ENCODE measurements around the gene ONECUT3. TPM values are rescaled to one million over a fixed set of nuclear protein-coding genes. Genes with fewer than 3 reads are reported as not detected.

ONECUT3 gene
- total and polyA plus RNA-seq, 2 donors (not counting 3 experiments of a cell fraction or from before 2014, with no cell fraction given) = not detected

GRCh38 chr19:1715540-1715939 lies 37.8 kb upstream of the ONECUT3 start:
- TF ChIP-seq JUN (IDR thresholded peaks at IDR 0.05; ENCODE audit: borderline replicate concordance, insufficient read depth, insufficient read length, low read depth) (no peak), GATA2 (IDR thresholded peaks at IDR 0.05; ENCODE audit: insufficient read depth, insufficient read length, low read depth, low read length) (no peak), POLR2AphosphoS5 (IDR thresholded peaks at IDR 0.05; ENCODE audit: insufficient read depth, low read depth, low read length) (no peak), FOS (IDR thresholded peaks at IDR 0.05; ENCODE audit: borderline replicate concordance, insufficient read depth, low read length) (no peak), EZH2 (IDR thresholded peaks at IDR 0.05; ENCODE audit: borderline replicate concordance, low read depth, low read length, severe bottlenecking) (no peak), CTCF (IDR thresholded peaks at IDR 0.05; ENCODE audit: extremely low read depth in 1 of 2, insufficient read depth in 1 of 2, low read depth in 1 of 2, low read length in 2 of 2) (no peak)
- no TSS peak for BruUV-seq (replicated peaks)
- CTCF ChIA-PET = interaction anchor here (1.4 to 1.6 kb wide), 2 partner anchors 53 to 56 kb away, joined by 3 to 5 read pairs; no protein-coding TSS in a partner anchor

More at GRCh38 chr19:1715540-1715939, 37.8 kb upstream of the ONECUT3 start:
- H3K36me3 ChIP-seq (ENCODE audit: control insufficient read depth in 2 of 2, extremely low read depth in 1 of 2, insufficient read depth in 2 of 2, low read length in 2 of 2) = no peaks in the 10 kb centered on the region
- intact Hi-C loops (cut with micrococcal nuclease) = no loop called here
- peaks cover 13 to 14% of the 10 kb centered on the region in 2 experiments for H3K27me3 ChIP-seq (ENCODE audit: control insufficient read depth in 2 of 2, insufficient read depth in 2 of 2, low read length in 2 of 2)
- dilution Hi-C loops (cut with MboI; ENCODE audit: extremely low pct_ligation_motif_present, low sequenced_read_pairs) = no loop called here
- H3K27ac ChIP-seq (ENCODE audit: insufficient read depth, low read depth, low read length) = no peak overlapping the region
- H3K79me2 ChIP-seq (ENCODE audit: control insufficient read depth, insufficient read depth, low read length) = no peaks in the 10 kb centered on the region
- DNase-seq (ENCODE audit: low read depth, low spot score) (no peak), FAIRE-seq (no peak)
- no peaks in the 10 kb centered on the region for H4K20me1 ChIP-seq (replicated peaks; ENCODE audit: control insufficient read depth, extremely low read depth, insufficient read depth, low read length)
- no peak overlapping the region for H3K4me3 ChIP-seq (replicated peaks in 1 of 3; ENCODE audit: insufficient read depth in 1 of 3, low read depth in 1 of 3, low read length in 3 of 3)
- no peaks in the 10 kb centered on the region for H3K9me3 ChIP-seq (replicated peaks; ENCODE audit: control insufficient read depth, insufficient read depth, low read length)
- POLR2A ChIA-PET = no interaction called here
- no peak overlapping the region for H2AFZ ChIP-seq (ENCODE audit: low read depth, low read length)
- no peak overlapping the region for H3K4me2 ChIP-seq (ENCODE audit: insufficient read depth, low read length)
- no peaks in the 10 kb centered on the region for H3K4me1 ChIP-seq (ENCODE audit: control insufficient read depth, extremely low read depth, insufficient read depth, low read length)
- no peak overlapping the region for H3K9ac ChIP-seq (replicated peaks; ENCODE audit: extremely low read depth, insufficient read depth, low read length)
- H3K9me1 ChIP-seq (replicated peaks; ENCODE audit: control insufficient read depth, extremely low read depth, insufficient read depth, low read length) = no peaks in the 10 kb centered on the region
